GM18508 (cell line): ENCODE data around the gene DGUOK.
"Not testable (repeated sequence)": the region's sequence is repeated elsewhere in the genome, so short reads cannot be mapped to it uniquely, and the experiment has no call there.

ENCODE experiments used
- ATAC-seq: cut with Tn5 transposase; IDR thresholded peaks from one replicate; pipeline ENCODE4 v1.9.1; 2021; ENCODE audit warnings: moderate number of reproducible peaks; ENCODE audit not compliant: insufficient read depth, unreplicated experiment

Gene DGUOK

DNA sequence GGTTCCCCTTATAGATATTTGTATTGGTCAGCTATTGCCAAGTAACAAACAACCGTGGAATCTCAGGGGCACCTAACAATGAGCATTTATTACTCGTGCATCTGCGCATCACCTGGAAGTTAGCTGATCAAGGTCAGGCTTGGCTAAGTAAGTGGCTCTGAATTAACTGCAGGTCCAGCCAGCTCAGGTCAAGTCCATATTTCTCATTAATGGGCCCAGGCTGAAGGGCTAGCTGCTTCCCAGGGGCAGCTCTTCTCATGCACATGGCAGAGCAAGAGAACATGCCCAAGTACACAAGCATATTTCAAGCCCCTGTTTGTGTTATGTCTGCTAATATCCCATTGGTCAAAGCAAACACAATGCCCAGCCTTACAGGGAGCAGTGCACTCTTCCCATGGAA lies 7.8 kb upstream of the DGUOK start:
- ATAC-seq, result no peak

DNA sequence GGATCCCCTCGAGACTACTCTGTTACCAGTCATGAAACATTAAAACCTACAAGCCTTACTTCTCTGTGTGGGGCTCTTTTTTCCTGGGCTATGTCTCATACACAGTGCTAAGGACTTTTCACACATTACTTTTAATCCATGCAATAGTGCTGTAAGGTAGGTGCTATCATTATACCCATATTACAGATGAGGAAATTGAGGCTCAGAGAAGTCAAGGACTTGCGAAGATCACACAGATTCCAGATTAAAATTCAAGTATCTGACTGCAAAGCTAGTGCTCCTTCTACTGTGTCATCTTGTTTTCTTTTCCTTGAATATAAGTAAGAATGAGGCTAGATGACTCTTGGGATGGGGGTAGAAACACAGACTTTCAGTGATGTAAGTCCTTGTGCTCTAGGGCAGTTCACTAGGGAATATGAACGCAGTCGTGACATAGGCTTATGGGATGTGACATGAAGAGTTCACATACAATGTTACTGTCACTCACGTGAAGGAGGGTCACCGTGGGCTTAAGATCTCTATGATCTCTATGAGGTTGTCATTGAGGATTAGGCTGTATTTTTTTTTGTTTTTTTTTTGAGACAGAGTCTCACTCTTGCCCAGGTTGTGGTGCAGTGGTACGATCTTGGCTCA lies 7.0 kb upstream of the DGUOK start:
- ATAC-seq, result no peak

DNA sequence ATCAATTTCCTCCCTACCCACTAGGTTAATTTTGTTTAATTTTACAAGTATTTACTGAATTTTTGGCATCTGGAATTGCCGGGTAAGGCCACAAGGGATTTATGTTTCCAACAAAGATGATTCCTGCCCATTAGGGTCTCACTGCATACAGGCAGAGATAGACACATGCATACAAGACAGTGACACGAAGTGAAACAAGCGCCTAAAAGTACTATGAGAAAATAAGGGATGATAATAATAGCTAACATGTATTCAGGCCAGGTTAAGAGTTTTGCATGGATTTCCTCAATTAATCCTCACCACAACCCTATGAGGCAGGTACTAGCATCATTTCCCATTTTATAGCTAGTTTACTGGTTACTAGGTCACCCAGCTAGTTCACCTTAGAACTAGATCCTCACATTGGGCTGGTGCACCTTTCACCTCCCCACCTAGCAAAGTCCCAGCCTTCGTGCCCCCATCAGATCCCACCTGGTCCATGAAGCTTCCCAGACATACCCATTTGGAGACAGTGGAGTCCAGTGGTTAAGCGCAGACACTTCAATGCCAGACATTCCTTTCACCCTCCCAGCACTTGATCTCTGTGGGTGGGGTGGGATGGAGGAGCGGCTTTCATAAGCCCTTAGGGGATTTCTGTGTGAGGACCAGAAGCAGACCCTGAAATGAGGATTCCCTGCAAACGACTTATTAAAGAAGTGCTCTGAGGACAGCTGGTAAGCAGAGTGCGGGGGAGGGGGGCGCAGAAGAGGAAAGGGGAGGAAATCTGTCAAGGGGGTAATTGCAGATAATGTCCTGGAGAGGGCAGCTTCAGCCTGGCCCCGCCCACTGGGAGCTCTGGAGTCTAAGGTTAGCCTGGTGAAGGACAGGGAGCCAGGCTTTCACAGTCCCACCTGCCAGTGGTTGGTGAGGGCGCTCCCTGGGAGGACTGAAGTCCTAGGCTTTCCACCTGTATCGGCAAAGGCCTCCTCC lies 5.8 kb upstream of the DGUOK start:
- no peak for ATAC-seq

DNA sequence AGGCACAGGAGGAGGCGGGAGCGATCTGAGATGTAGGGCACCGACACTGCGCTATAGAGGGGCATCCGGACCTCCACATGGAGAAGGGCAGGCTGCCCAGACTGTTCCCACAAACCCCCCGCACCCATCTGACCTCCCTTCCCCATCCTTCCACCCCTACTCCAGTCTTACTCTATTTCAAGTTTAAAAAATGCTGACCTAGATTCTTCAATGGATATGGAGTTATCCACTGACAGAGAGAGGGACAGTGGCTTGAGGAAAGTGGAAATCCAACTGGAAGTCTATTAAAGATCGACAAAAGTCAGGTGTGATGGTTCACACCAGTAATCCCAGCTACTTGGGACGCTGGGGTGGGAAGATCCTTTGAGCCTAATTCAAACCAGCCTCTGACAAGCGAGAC lies 5.1 kb upstream of the DGUOK start:
- no peak for ATAC-seq

DNA sequence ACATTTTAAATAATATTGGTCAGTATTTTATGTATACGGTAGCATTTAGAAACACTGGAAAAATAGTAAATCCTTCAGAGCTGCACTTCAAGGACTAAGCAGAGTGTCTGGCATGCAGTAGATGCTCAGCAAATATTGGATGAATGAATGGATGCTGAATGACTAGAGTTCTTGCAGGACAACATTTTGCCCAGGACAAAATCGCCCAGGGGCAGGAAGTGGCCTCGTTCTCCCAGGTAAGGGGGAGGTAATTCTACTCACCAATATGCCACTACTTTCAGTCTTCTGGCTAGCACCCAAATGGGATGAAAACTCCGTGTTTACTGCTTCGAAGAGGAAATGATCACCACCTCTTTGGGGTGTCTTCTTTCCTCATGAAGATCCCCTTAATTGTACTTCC lies 4.0 kb upstream of the DGUOK start:
- ATAC-seq, result no peak

DNA sequence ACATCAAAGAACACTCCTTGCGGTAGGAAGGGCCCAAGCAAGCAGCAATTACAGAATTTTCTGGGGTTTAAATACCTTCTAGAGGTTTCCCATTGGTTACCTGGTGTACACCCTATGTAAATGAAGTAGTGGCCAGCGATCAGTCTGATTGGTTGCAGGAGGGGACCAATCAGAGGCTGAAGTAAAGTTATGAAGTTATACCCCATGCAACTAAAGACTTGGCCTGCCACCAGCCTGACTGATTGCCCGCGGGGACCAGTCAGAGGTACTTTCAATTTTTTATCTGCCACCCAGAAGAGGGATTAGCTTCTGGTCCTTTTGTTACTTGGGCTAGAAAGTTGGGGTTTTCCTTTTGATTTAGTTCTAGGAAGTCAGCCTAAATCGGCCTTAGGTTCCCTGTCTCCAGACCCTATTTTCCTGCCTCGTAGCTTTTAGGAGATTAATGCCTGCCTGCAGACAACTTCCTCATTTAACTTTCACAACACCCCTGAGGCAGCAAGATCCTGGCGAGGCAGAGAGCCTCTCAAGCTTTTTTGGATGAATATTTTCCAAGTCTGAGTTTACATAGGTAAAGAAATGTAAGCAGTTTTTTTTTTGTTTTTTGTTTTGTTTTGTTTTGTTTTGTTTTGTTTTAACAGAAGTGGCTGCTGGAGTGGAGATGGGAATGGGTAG lies 1.5 kb upstream of the DGUOK start:
- ATAC-seq, result no peak

DNA sequence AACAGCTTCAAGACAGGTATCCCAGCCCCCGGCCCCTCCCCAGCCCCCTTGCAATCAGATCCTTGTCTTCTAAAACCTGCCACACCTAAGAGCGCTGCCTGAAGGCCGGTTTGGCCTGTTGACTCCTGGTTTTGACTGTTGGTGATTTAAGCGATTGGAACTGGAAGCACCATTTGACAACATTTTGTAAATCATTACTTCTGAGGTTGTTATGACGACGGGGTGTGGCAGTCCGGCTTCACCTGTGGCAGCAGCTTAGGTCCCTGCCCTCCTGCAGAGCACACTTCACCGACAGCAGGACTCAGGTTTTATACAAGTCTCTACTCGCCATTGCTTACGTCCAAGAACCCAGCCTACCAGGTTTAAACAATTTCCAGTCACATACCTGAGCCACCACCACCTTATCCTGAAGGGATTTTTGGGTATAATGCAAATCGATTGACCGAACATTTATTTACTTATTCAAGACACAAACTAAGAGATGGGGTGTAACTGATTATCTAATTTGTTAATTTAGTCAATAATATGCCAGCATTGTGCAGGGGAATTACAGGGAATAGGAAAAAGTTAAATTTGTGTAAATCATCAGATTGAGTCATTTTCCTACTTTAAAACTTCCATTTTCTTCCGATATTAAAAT lies 707 bp upstream of the DGUOK start:
- no peak for ATAC-seq

DNA sequence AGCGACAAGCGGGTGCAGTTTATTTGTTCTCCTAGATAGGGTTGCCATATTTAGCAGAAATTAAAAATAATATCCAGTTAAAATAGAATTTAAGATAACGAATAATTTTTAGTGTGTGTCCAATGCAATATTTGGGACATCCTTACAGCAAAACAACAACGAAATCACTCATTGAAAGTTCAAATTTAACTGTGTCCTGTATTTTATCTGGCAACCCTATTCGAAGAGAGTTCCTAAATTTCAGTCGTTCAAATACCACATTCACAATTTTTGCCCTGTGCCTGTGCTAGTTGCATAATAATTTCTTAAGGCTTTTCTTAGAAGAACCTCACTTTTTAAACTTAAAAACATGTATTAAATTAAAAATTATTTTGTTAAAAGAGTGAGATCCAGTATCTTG lies 664 bp downstream of the DGUOK start:
- ATAC-seq, result no peak

DNA sequence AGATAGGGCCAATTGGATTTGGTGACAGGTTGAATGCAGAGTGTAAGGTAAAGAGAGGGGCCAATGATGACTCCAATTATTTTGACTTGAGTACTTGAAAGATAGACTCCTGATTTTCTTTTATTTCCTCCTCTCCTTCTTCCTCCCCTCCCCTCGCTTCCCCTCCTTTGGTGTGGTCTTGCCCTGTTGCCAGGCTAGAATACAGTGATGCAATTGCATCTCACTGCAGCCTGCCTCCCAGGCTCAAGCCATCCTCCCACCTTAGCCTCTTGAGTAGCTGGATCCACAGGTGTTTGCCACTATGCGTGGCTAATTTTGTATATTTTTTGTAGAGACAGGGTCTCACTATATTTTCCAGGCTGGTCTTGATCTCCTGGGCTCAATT lies 2.3 kb downstream of the DGUOK start:
- ATAC-seq, result no peak

DNA sequence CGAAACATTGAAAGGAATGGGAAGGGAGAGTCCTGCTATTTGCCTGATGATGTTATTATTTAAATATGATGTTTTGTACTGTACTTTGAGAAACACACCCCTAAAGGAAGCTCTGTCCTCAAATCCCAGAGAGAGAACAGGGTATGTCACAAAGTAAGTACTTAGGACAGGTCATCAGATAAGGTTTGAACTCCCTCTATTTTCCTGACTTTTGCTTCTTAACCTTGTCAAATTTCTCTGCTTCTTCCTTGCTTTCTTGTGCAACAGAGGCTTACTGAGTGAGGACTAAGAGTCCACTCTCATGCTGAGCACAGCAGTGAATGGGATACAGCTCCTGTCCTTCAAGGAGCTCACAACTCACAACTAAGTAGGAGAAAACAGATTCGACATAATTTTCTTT lies 3.7 kb downstream of the DGUOK start:
- ATAC-seq, result no peak

DNA sequence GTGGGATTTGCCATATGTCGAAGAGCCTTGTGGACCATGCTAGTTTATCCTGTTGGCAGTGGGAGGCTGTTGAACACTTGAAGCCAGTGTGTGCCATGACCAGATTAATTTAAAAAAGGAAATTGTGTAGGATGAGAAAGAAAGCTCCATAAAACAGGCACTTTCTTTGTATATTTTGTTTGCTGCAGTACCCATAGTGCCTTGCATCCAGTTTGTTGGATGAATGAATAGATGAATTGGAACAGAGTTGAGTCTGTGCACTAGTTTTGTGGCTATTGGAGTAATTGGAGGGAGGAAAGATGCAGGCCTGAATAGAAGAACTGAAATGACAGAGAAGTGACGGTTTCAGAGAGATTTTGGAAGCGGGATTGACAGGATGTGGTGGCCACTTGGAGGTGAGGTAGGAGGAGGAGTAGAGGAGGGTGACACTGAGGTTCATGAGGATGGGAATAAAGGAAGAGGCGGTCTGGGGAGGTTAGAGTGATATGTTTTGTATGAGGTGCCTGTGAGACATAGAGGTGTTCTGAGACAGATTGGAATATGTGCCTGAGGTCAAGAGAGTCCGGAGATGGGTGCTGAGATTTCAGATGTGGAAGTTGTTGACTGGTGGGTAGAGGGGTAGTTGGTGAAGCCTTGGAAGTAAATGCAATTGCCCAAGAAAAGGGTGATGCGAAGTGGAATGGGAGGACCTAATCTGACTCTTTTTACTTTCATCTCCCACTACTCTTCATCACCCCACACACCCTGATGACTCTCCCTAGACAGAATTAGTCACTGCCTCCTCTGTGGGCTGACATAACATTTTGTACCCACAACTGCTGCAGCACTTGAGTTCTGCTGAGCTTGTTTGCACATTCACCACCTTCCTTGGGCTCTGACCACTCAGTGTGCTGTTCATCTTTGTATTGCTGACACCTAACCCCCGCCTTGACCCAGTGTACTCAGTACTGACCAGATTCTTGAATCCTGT lies 5.1 kb downstream of the DGUOK start:
- ATAC-seq, result no peak

DNA sequence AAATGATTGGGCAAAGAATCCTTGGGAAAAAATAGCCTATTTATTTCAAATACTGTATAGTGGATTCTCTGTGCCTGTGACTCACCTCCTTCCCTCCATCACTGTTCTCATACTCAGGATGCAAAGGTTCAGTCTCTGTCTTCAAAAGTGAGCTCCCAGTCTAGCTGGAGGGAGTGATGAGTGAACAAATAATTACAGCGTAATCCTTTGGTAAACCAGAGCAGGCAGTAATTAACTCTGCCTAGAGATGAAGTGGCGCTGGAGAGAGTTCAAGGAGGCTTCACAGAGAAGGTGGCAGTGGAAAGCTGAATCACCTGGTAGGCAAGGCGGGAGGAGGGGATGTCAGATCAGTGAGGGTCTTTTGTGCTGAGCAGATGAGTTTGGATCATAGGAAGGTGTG lies 6.5 kb downstream of the DGUOK start:
- no peak for ATAC-seq

DNA sequence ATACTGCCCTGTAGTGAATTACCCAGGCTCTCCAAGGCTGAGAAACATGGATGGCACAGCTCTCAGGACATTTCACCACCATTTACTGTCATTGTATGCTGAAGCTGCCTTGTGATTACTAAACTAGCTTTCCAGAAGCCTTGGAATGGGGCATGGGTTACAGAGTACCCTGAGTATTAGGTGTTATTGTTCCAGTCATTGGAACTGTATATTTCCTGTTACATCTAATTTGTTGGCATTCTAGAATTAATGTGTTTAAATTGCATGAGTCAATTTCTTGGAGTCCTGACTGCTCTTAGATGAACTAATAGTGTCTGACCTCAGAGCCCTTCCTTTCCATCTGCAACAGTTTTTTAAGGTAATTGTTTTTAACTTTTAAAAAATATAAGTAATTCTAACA lies 9.0 kb downstream of the DGUOK start:
- no peak for ATAC-seq

DNA sequence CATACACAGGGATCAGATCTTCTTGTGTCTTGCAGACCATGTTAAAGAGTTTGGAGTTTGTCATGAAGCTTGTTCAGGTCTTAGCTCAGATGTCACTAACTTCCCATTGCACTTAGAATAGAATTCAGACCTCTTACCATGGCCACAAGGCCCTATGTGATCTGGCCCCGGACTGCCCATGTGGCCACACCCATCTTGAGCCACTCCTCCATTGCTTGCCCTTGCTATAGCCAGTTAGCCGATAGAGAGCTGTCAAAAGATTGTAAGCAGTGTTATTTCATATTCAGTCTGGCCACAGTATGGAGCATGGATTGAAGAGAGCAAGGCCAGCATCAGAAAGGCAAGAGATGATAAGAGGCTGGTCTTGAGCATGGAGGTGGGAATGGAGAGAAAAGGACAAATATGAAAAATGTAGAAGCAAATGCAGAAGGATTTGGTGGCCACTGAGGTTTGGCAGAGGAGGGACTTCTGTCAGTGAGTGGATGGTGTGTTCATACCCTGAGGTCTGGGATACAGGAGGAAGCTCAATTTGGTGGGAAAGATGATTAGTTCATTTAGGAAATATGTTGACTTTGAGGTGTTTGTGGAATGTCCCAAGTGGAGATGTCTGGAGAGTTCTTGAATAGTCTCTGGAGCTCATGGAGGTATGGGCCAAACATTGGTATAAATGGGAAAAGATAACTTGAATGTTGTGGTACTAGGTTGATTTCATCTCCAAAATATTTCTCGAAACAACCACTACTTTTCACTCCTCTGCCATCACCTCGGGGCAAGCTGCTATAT lies 10.6 kb downstream of the DGUOK start:
- ATAC-seq, result no peak

DNA sequence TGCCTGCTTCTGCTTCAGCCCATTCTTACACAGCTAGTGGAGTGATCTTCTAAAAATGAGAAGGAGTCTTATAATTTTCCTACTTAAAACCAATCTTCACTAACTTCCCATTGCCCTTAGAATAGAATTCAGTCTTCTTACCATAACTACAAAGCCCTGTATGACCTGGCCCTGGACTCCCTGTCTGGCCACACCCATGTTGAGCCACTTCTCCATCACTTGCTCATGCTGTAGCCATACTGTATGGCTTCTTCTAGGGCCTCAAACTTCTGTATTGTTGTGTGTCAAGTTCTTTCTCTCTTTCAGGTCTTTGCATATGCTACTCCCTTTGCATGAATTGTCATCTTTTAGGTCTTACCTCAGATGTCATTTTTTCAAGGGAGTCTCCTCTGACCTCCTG lies 11.2 kb downstream of the DGUOK start:
- ATAC-seq, result no peak

DNA sequence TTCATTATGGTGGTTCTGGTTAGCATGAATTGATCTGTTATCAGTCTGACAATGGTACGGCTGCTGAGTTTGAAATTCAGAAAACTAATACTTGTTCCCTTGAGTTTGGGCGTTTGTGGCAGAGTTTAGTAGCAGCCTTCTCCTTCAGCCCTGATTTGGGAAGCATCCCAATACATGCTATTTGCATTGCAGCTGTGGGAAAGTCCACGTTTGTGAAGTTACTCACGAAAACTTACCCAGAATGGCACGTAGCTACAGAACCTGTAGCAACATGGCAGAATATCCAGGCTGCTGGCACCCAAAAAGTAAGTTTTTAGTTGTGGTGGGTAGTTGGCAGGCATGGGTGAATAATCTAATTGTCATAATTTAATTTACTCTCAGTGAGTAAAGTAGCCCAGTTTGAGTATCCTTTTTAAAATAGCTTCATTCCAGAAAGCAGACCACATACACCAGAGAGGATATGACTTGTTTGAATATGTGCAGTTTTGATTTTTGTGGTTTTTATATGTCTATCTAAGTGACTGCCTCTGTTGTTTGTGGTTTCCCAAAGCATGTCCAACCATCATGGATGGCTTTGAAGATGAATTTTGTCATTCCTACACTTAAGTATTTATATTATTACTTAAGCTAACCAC lies 12.2 kb downstream of the DGUOK start:
- ATAC-seq, result no peak

DNA sequence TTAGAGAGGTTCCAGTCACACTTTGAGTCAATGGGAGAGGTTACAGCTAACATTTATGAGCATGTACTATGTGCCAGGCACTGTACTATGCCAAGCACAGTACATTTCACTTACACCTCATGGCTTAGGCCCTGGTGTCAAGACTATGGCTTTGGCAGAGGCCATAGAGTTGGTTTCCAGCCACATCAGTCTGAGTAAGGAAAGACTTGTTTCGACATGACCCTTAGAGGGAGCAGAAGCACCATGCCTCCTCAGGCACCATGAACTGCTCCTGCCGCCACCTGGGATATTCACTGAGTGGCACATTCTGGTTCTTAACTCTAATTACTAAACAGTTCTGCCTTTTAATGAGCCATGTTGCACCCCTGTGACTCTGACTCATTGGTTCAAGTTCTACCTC lies 12.7 kb downstream of the DGUOK start:
- no peak for ATAC-seq

DNA sequence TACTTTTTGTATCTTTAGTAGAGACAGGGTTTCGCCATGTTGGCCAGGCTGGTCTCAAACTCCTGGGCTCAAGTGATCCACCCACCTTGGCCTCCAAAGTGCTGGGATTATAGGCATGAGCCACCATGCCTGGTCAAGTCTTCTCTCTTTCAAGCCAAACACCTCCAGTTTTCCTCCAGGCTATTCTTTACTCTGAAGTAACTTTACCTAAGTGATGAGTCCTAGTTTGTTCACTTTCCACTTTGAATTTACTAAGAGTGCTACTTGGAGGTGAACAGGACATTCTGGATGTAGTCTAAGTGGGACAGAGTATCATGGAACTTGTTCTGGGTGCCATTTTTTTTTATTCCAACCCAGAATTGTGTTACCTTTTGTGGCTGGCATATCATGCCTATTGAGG lies 13.4 kb downstream of the DGUOK start:
- not testable (repeated sequence) for ATAC-seq

DNA sequence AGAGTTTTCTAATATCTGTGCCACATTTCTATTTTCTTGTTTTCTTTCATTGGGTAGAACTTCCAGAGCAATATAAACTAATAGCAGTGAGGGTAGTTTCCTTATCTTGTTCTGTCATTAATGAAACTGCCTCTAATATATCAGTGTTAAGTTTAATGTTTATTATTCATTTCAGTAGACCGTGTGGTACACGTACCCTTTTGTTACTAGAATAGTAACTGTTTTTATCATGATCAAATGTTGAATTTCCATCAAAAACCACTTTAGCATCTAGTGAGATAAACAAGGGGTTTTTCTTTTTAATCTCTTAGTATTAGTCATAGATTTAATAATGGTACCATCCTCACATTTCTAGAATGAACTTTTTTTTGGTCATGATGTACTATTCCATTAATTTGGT lies 16.0 kb downstream of the DGUOK start:
- no peak for ATAC-seq
